ENCODE results near the gene MAGEB3. TPM values are rescaled to one million over a fixed set of nuclear protein-coding genes. Genes with fewer than 3 reads are reported as not detected.
"Not testable (repeated sequence)": the region's sequence is repeated elsewhere in the genome, so short reads cannot be mapped to it uniquely, and the experiment has no call there.

The MAGEB3 gene, protein sequence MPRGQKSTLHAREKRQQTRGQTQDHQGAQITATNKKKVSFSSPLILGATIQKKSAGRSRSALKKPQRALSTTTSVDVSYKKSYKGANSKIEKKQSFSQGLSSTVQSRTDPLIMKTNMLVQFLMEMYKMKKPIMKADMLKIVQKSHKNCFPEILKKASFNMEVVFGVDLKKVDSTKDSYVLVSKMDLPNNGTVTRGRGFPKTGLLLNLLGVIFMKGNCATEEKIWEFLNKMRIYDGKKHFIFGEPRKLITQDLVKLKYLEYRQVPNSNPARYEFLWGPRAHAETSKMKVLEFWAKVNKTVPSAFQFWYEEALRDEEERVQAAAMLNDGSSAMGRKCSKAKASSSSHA
- total RNA-seq: not detected in 2 replicates

DNA sequence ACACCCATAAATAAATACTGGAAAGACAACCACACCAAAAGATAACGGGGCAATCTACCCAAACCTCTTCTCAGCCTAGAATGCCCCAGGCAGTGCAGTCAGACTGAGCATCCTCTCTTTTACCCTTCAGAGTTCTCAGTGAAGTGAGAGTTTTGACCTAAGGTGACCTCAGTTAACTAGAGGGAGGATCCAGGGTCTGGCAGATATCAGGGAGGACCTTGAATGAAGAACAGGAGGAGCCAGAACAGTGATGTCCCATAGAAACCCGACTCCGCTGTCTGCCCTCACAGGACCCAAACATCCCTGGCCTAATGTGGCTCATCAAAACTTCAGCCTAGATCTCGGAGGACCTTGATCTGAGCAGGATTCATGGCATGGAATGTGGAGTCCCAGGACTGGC, at the start of gene MAGEB3:
TSS of gene MAGEB3 (plus strand) at position 263 of the 400 bp plus-strand sequence. CDS start 5,268 bp downstream, outside the sequence.
- no peak within 1 kb of the TSS for H3K4me3 ChIP-seq (ENCODE audit: low read depth, low read length)
- DNase-seq (ENCODE audit: low read depth): no peak
- TF ChIP-seq, protein P1, sequence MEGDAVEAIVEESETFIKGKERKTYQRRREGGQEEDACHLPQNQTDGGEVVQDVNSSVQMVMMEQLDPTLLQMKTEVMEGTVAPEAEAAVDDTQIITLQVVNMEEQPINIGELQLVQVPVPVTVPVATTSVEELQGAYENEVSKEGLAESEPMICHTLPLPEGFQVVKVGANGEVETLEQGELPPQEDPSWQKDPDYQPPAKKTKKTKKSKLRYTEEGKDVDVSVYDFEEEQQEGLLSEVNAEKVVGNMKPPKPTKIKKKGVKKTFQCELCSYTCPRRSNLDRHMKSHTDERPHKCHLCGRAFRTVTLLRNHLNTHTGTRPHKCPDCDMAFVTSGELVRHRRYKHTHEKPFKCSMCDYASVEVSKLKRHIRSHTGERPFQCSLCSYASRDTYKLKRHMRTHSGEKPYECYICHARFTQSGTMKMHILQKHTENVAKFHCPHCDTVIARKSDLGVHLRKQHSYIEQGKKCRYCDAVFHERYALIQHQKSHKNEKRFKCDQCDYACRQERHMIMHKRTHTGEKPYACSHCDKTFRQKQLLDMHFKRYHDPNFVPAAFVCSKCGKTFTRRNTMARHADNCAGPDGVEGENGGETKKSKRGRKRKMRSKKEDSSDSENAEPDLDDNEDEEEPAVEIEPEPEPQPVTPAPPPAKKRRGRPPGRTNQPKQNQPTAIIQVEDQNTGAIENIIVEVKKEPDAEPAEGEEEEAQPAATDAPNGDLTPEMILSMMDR (IDR thresholded peaks at IDR 0.05; ENCODE audit: insufficient read depth, low read depth, low read length): no peak

DNA sequence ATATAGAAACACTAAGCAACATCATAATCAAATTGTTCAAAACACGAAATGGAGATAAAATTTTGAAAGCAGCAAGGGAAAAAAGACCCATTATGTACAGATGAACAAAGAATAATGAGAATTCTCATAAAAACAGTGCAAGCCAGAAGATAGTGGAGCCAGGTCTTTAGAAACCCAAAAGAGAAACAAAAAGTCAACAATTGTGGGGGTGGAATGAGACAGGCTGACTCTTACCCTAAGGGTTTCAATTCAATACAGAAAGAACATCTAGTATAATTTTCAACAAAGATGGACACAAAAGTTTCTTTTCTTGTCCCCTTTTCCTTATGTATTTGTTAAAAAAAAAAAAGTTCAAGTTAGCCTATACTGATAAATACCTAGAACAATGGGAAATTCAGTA, 49.1 kb upstream of the MAGEB3 start:
- DNase-seq (ENCODE audit: low read depth): no peak

DNA sequence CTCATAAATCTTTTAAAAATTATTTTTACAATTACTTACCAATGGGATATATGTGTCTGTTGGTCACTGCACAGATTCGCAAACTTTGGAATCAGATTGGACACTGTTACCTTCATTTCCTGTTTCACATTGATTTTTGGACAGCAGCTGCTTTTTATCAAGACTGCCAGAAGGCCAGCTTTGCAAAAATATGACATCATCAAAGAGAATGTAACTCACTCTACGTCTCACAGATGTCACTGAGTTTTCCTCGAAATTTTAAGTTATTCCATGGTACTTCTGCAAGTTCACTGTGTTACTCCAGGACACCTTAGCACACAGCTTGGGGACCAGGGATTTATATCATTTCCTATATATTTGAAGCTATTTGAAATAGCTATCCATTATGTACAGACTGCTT, 46.9 kb upstream of the MAGEB3 start:
- H3K4me3 ChIP-seq (ENCODE audit: low read depth, low read length): no peak overlapping the region
- peak; percentile 21 for DNase-seq (ENCODE audit: low read depth)
- TF ChIP-seq, protein P1 (IDR thresholded peaks at IDR 0.05; ENCODE audit: insufficient read depth, low read depth, low read length): no peak

More for the DNA sequence above, 49.1 kb upstream of the MAGEB3 start:
- TF ChIP-seq, protein P1 (IDR thresholded peaks at IDR 0.05; ENCODE audit: insufficient read depth, low read depth, low read length): no peak
- no peak overlapping the region for H3K4me3 ChIP-seq (ENCODE audit: low read depth, low read length)

DNA sequence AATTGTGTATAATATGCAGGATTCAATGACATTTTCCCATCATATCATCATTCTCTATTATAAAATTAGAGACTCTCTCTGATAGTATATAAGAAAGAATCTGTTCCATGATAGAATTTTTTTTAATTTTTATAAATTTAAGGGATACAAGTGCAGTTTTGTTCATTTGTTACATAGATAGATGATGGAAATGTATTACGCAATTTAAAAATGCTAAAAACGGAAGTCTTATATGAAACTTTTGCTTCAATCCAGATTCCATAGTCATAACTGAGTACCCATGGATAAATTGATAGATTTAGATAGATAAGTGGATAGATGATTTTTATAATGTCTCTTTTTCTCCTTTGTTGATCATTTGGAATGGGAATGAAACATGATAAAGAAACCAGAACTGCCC, 40.0 kb upstream of the MAGEB3 start:
- TF ChIP-seq, protein P1 (IDR thresholded peaks at IDR 0.05; ENCODE audit: insufficient read depth, low read depth, low read length): no peak
- DNase-seq (ENCODE audit: low read depth): no peak
- no peak overlapping the region for H3K4me3 ChIP-seq (ENCODE audit: low read depth, low read length)

DNA sequence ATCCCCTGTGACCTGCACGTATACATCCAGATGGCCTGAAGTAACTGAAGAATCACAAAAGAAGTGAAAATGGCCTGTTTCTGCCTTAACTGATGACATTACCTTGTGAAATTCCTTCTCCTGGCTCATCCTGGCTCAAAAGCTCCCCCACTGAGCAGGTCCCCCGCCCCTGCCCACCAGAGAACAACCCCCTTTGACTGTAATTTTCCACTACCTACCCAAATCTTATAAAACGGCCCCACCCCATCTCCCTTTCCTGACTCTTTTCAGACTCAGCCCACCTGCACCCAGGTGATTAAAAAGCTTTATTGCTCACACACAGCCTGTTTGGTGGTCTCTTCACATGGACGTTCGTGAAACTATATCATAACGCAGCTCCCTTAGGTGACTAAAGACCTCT, 36.5 kb upstream of the MAGEB3 start:
- not testable (repeated sequence) for H3K4me3 ChIP-seq (ENCODE audit: low read depth, low read length); DNase-seq (ENCODE audit: low read depth)

DNA sequence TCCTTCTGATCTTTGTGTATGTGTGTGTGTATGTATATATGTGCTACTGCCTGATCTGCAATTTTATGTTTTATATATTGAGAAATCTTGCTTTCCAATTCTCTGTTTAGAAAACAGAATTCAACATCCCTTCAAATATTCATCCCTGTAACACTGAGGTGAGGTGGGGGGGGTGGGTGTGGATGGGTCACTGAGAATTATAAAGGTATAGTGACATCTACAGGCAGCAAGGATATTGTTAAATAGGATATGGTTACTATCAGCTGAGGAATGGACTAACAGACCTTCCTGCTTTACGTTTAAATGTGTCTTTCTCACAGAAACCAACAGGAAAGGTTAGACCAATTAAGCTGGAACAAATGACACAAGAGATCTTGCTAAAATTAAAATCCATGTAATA, 34.1 kb upstream of the MAGEB3 start:
- TF ChIP-seq, protein P1 (IDR thresholded peaks at IDR 0.05; ENCODE audit: insufficient read depth, low read depth, low read length): peak; percentile 14
- peak; percentile 11 for DNase-seq (ENCODE audit: low read depth)
- H3K4me3 ChIP-seq (ENCODE audit: low read depth, low read length): no peak overlapping the region

DNA sequence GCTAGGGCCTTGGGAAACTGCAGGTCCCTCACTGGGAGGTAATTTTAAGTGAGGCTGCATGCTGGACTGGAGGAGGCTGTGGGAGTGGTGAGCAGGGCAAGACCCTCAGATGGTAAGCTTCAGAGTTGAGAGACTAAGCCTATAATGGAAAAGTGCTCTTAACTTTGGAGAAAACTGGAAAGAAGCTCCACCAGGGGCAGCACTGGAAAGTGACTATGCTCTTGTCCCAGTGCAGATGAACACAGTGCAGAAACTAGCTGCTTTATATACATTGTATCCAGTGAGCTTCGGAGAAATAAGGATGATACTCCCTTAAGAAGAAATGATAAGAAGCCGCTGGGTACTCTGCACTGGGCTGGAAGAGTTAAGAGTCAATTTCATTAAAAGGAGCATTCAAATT, 18.3 kb upstream of the MAGEB3 start:
- TF ChIP-seq, protein P1 (IDR thresholded peaks at IDR 0.05; ENCODE audit: insufficient read depth, low read depth, low read length): no peak
- H3K4me3 ChIP-seq (ENCODE audit: low read depth, low read length): no peak overlapping the region
- DNase-seq (ENCODE audit: low read depth): no peak

Data from fibroblast of villous mesenchyme (primary cell).